Ovary (tissue), 3 donors: ENCODE data around the gene NLRC5.

Experiments used
- EP300 ChIP-seq: sonication (generic); formaldehyde crosslinking; IDR thresholded peaks from one replicate; pipeline ENCODE4 v1.6.1; 2017; ENCODE audit warnings: antibody characterized with exemption
- TF ChIP-seq, protein P1 (sequence below), 3 donors: fragments of 450-650 bp in 2 of 3; fragments of 200-600 bp in 1 of 3; IDR thresholded peaks; one replicate each; pipeline versions ENCODE4 v1.5.1 to v1.8.0; 2016 to 2022; ENCODE audit warnings: antibody characterized with exemption in 3 of 3, mild to moderate bottlenecking in 1 of 3
- donor health status: DM: no; HTN: no; CAD: no.

DNA sequence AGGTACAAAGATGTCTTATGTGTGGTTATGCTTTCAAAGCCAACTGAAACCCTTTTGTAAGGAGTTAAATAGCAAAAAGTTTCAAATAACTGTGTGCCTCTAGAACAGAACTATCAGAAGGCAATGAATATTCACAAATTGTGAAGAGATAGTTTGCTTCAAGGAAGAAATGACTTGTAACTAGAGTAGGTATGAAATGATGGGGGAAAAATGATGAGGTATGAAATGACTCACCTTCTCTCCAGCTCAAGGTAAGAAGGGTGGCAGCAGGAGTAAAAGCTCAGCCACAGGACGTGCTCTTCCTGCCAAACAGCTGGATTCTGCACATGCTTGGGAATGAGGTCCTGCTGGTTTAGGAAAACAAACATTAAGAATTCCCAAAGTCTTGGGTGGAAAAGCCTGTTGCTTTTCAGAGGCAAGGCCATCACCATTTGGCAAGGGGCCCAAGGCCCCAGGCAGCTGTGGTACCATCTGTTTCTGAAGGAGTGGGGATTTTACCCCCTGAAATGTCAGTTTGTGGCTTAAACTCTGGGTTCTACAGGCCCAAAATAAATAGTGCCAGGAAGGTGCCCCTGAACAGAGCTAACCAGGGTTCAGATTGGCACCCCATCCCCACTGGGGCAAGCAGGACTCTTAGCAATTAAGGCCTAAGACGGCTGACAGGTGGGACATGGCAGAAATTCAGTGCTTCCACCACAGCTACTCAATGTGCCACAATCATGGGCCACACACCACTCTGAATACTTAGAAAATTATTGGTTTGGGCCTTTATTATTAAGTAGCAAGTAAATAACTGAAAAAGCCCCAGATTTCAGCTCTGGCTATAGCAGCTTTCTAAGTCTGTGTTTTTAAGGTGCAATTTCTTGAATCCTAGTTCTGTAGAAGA lies 44.2 kb upstream of the NLRC5 start:
- TF ChIP-seq, protein P1, sequence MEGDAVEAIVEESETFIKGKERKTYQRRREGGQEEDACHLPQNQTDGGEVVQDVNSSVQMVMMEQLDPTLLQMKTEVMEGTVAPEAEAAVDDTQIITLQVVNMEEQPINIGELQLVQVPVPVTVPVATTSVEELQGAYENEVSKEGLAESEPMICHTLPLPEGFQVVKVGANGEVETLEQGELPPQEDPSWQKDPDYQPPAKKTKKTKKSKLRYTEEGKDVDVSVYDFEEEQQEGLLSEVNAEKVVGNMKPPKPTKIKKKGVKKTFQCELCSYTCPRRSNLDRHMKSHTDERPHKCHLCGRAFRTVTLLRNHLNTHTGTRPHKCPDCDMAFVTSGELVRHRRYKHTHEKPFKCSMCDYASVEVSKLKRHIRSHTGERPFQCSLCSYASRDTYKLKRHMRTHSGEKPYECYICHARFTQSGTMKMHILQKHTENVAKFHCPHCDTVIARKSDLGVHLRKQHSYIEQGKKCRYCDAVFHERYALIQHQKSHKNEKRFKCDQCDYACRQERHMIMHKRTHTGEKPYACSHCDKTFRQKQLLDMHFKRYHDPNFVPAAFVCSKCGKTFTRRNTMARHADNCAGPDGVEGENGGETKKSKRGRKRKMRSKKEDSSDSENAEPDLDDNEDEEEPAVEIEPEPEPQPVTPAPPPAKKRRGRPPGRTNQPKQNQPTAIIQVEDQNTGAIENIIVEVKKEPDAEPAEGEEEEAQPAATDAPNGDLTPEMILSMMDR (IDR thresholded peaks at IDR 0.05): no peak
- TF ChIP-seq EP300: no peak
